Measurements from ENCODE around the gene SLC35G6.
"Not testable (repeated sequence)": the region's sequence is repeated elsewhere in the genome, so short reads cannot be mapped to it uniquely, and the experiment has no call there.

SLC35G6 gene

GRCh38 chr17:7459961-7460545 lies 21.2 kb upstream of the SLC35G6 start:
- DNase-seq (ENCODE audit: insufficient read length, low spot score), result no peak
- no peak for FAIRE-seq

- FAIRE-seq (no peak), DNase-seq (ENCODE audit: insufficient read length, low spot score) (no peak)
These were observed 20.2 kb upstream of the SLC35G6 start for GRCh38 chr17:7460850-7461660.

GRCh38 chr17:7462474-7463371 lies 18.5 kb upstream of the SLC35G6 start:
- FAIRE-seq (no peak), DNase-seq (ENCODE audit: insufficient read length, low spot score) (no peak)

- no peak for DNase-seq (ENCODE audit: insufficient read length, low spot score)
- no peak for FAIRE-seq
These were observed 17.8 kb upstream of the SLC35G6 start for GRCh38 chr17:7463372-7463846.

DNA sequence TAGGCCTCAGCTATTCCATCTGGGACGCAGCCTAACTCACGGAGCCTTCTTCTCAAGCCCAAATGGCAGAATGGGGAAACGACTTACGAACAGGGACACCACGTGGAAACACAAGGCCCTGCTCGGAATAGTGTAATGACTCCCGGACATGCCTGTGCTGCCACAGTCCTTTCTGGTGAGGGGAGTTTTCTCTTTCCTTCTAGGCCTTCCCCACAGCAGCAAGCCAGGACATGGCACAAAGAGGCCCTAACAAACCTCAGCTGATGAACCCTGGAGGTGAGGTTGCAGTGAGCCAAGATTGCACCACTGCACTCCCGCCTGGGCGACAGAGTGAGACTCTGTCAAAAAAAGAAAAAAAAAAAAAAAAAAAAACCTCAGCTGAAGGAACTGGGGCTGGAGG lies 17.2 kb upstream of the SLC35G6 start:
- FAIRE-seq (no peak), DNase-seq (ENCODE audit: insufficient read length, low spot score) (no peak)

DNA sequence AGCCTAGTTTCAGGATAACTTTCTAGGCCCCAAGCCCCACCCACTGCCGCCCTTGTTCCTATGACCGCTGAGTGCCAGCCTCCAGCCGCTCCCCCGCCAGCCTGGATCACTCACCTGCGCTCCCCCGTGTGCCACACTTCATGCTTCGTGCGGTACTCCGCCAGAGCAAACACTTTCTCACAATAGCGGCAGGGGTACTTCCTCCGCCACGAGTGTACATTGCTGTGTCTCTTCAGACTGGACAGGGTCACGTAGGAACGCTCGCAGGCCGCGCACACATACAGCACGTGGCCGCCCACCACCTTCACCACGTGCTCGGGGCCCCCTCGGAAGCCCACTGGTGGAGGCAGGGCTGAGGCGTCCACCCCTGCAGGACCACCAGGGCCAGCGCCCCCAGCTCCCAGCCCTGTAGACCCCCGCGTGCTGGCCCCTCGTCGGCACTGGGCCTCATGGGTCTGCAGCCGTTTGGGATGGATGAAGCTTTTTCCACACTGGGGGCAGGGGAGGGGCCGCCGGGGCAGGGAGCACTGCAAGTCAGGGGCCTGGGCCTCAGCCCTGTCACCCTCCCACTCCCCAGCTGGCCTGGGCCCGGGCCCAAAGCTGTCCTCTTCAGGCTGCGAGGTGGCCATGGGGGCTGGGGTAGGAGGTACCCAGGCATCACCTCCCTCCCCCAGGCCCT lies 15.5 kb upstream of the SLC35G6 start:
- FAIRE-seq, result no peak

DNA sequence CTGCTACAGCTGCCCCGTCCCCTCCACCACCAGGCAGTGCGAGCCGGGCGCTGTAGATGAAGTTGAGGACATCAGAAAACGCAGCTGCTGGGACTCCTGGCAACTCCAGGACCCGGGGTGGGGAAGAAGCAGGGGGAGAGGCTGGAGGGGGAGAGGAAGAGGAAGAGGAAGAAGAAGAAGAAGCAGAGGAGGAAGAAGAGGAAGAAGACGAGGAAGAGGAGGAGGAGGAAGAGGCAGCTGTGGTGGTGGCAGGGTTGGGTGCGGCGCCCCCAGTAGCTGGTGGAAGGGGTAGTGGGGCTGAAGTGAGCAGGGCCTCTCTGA lies 15.0 kb upstream of the SLC35G6 start:
- no peak for FAIRE-seq
- DNase-seq (ENCODE audit: insufficient read length, low spot score), result no peak

More for the DNA sequence above, 15.5 kb upstream of the SLC35G6 start:
- DNase-seq (ENCODE audit: insufficient read length, low spot score), result no peak

DNA sequence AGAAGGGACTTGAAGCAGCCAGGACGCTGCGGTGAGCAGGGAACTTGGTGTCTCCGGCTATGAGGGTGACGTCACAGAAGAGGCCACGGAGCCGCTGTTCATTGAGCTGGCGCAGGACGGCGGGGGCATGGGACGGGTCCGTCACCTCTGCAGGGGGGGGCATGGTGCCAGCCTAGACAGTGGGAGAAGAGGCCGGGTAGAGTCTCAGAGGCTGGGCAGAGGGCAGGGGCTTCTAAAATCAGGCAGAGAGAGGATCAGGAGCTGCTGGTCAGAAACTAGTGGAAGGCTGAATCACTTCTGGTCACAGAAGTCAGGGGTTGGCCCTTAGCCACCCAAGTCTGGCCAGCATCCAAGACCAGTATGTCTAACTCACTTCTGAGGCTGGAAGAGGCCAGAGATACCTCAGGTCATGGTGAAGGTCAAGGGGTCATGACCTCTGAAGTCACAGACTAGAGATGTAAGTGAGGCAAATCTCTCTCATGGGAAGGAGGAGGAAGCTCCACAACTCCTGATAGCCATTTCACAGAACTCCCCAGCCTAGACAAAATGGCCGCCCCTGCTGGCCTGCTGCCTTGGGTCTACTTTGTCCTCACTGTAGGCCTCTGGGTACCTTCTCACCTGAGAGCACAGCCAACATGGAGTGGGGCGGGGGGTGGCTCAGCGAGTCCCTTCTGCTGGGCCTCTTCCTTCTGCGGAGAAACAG lies 14.5 kb upstream of the SLC35G6 start:
- FAIRE-seq, result no peak
- DNase-seq (ENCODE audit: insufficient read length, low spot score), result no peak

- FAIRE-seq (no peak), DNase-seq (ENCODE audit: insufficient read length, low spot score) (no peak)
These were observed 13.7 kb upstream of the SLC35G6 start for GRCh38 chr17:7467498-7467897.

DNA sequence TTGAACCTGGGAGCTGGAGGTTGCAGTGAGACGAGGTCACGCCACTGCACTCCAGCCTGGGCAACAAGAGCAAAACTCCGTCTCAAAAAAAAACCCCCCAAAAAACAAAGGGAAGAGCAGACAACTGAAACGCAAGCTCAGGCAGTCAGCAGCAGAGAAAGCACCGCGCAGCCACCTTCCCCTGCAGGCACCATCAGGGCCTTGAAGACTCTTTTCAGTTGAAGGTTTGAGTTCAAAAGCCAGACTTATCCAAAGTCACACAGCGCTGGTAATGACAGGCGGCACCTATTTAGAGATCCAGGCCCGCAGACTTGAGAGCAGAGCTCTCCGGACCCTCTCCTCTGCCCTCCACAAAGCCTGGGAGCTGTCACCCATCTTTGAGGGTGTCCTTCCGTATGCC lies 13.0 kb upstream of the SLC35G6 start:
- DNase-seq (ENCODE audit: insufficient read length, low spot score) (no peak), FAIRE-seq (no peak)

- DNase-seq (ENCODE audit: insufficient read length, low spot score), result no peak
- FAIRE-seq, result no peak
These were observed 12.3 kb upstream of the SLC35G6 start for GRCh38 chr17:7468804-7469389.

DNA sequence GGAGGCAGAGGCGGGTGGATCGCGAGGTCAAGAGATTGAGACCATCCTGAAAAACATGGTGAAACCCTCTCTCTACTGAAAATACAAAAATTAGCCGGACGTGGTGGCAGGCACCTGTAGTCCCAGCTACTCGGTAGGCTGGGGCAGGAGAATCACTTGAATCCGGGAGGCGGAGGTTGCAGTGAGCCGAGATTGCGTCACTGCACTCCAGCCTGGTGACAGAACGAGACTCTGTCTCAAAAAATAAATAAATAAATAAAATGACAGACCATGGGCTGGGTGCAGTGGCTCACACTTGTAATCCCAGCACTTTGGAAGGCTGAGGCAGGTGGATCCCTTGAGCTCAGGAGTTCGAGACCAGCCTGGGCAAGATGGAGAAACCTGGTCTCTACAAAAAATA lies 11.4 kb upstream of the SLC35G6 start:
- not testable (repeated sequence) for DNase-seq (ENCODE audit: insufficient read length, low spot score); FAIRE-seq

- not testable (repeated sequence) for FAIRE-seq
These were observed 10.7 kb upstream of the SLC35G6 start for GRCh38 chr17:7470457-7470973.

DNA sequence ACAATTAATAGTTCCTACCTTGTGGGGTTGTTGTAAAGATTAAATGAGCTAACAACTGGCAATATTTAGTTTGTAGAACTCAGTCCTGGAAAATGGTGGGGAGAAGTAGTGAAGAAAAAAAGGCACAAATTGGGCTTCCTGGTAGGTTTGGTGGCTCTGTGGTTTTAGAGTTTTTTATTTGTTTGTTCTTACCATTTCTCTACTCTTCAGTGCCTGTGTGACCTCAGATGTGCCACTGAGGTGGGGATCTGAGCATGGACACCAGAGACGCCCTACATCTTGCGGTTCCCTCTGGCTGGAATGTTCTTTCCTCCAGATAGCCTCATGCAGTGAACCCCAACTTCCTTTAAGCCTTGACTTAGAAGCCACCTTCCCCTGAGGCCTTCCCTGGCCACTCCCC lies 9.5 kb upstream of the SLC35G6 start:
- DNase-seq (ENCODE audit: insufficient read length, low spot score) (no peak), FAIRE-seq (no peak)

More at GRCh38 chr17:7470457-7470973, 10.7 kb upstream of the SLC35G6 start:
- DNase-seq (ENCODE audit: insufficient read length, low spot score), result not testable (repeated sequence)

DNA sequence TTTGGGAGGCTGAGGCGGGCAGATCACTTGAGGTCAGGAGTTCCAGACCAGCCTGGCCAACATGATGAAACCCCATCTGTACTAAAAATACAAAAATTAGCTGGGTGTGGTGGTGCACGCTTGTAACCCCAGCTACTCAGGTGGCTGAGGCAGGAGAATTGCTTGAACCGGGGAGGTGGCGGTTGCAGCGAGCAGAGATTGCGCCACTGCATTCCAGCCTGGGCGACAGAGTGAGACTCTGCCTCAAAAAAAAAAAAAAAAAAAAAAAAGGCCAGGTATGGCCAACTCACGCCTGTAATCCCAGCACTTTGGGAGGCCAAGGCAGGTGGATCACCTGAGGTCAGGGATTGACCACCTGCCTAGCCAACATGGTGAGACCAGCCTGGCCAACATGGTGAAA lies 6.5 kb upstream of the SLC35G6 start:
- DNase-seq (ENCODE audit: insufficient read length, low spot score); FAIRE-seq: not testable (repeated sequence)

DNA sequence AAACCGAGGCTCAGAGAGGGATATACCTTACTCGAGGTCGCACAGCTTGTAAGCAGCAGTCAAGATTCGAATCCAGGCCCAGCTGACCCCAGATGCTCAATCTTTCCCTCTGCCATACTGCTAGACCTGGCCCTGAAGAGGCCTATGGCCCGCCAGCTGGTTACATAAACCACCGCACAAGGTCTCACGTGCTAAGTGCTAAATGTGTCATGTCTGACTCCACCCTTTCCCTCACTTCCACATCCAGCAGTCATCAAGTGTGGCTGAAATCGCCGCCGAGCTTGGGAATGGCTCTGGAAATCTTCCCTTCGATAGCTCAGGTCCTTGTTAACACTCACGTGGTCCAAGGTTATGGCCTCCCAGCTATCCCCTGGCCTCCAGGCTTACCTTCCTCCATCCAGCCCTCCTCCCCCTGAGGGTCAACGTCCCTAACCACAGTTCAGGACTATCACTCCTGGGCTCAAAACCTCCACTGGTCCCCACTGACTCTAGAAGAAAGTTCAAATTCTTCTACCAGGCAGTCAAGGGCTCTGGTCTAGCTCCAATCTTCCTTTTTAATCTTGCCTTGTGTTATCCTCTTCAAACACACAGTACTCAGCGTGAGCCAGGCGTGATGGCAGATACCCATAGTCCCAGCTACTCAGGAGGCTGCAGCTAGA lies 5.4 kb upstream of the SLC35G6 start:
- DNase-seq (ENCODE audit: insufficient read length, low spot score), result no peak
- no peak for FAIRE-seq

GRCh38 chr17:7476494-7476893 lies 4.8 kb upstream of the SLC35G6 start:
- DNase-seq (ENCODE audit: insufficient read length, low spot score), result no peak
- no peak for FAIRE-seq

- FAIRE-seq (no peak), DNase-seq (ENCODE audit: insufficient read length, low spot score) (no peak)
These were observed 4.3 kb upstream of the SLC35G6 start for GRCh38 chr17:7476951-7477350.

All from GM19239 (cell line).